ENCODE data around the gene DACT1. TPM values are rescaled to one million over a fixed set of nuclear protein-coding genes. Genes with fewer than 3 reads are reported as not detected.
A peak's percentile ranks its signal among the peaks of the same experiment; 100 is the strongest.

The DACT1 gene
- total RNA-seq, 2 donors from 2014 or later, result 11.3 to 15.1 TPM

GRCh38 chr14:58662759-58663158 is 25.0 kb downstream of the DACT1 start:
- Mint-ChIP-seq H3K4me3 (no peak overlapping the region), H3K9me3 (no peaks in the 10 kb centered on the region), H3K4me1 (ENCODE audit: low read depth) (peaks cover 58% of the 10 kb centered on the region), H3K27ac (peak overlapping the region; percentile 45), H3K36me3 (ENCODE audit: insufficient read depth in 2 of 2) (no peaks in the 10 kb centered on the region), H3K27me3 (ENCODE audit: low read depth) (no peaks in the 10 kb centered on the region)
- no peak for ATAC-seq (replicated peaks in 1 of 2)
- no peak for DNase-seq

- Mint-ChIP-seq H3K27ac (no peak overlapping the region), H3K36me3 (ENCODE audit: insufficient read depth in 2 of 2) (no peaks in the 10 kb centered on the region), H3K4me1 (ENCODE audit: low read depth) (peaks cover 62% of the 10 kb centered on the region), H3K9me3 (no peaks in the 10 kb centered on the region), H3K4me3 (no peak overlapping the region), H3K27me3 (ENCODE audit: low read depth) (peaks cover 4% of the 10 kb centered on the region)
- no peak for ATAC-seq (replicated peaks in 1 of 2)
- DNase-seq, result no peak
Observed at GRCh38 chr14:58663494-58664111, 25.8 kb downstream of the DACT1 start.

GRCh38 chr14:58665773-58666500 is 28.2 kb downstream of the DACT1 start:
- ATAC-seq (replicated peaks in 1 of 2) (peak; percentile 77 to 81), DNase-seq (peak; percentile 9 to 31)
- Mint-ChIP-seq H3K9me3 (no peaks in the 10 kb centered on the region), H3K27ac (peak overlapping the region; percentile 35), H3K4me3 (peak overlapping the region; percentile 23 to 39), H3K4me1 (ENCODE audit: low read depth) (peaks cover 62% of the 10 kb centered on the region), H3K36me3 (ENCODE audit: insufficient read depth in 2 of 2) (no peaks in the 10 kb centered on the region), H3K27me3 (ENCODE audit: low read depth) (peaks cover 7% of the 10 kb centered on the region)

GRCh38 chr14:58666737-58667136 is 29.0 kb downstream of the DACT1 start:
- H3K27ac Mint-ChIP-seq, result peak overlapping the region; percentile 21
- DNase-seq, result no peak
- H3K4me3 Mint-ChIP-seq, result peak overlapping the region; percentile 39 to 43
- no peaks in the 10 kb centered on the region for H3K9me3 Mint-ChIP-seq
- peaks cover 7% of the 10 kb centered on the region for H3K27me3 Mint-ChIP-seq (ENCODE audit: low read depth)
- H3K4me1 Mint-ChIP-seq (ENCODE audit: low read depth), result peaks cover 58% of the 10 kb centered on the region
- ATAC-seq (replicated peaks in 1 of 2), result peak; percentile 46 to 52
- H3K36me3 Mint-ChIP-seq (ENCODE audit: insufficient read depth in 2 of 2), result no peaks in the 10 kb centered on the region

- no peak for ATAC-seq (replicated peaks in 1 of 2)
- no peaks in the 10 kb centered on the region for H3K36me3 Mint-ChIP-seq (ENCODE audit: insufficient read depth in 2 of 2)
- H3K4me1 Mint-ChIP-seq (ENCODE audit: low read depth), result peaks cover 46% of the 10 kb centered on the region
- H3K27ac Mint-ChIP-seq, result no peak overlapping the region
- no peak for DNase-seq
- no peaks in the 10 kb centered on the region for H3K9me3 Mint-ChIP-seq
- peaks cover 7% of the 10 kb centered on the region for H3K27me3 Mint-ChIP-seq (ENCODE audit: low read depth)
- no peak overlapping the region for H3K4me3 Mint-ChIP-seq
Observed at GRCh38 chr14:58667900-58668299, 30.1 kb downstream of the DACT1 start.

GRCh38 chr14:58668848-58669480 is 31.2 kb downstream of the DACT1 start:
- Mint-ChIP-seq H3K36me3 (ENCODE audit: insufficient read depth in 2 of 2) (no peaks in the 10 kb centered on the region), H3K27me3 (ENCODE audit: low read depth) (peaks cover 7% of the 10 kb centered on the region), H3K4me3 (no peak overlapping the region), H3K9me3 (no peaks in the 10 kb centered on the region), H3K4me1 (ENCODE audit: low read depth) (peaks cover 36% of the 10 kb centered on the region), H3K27ac (no peak overlapping the region)
- DNase-seq (no peak), ATAC-seq (replicated peaks in 1 of 2) (no peak)

GRCh38 chr14:58669556-58670200 is 31.9 kb downstream of the DACT1 start:
- Mint-ChIP-seq H3K36me3 (ENCODE audit: insufficient read depth in 2 of 2) (no peaks in the 10 kb centered on the region), H3K27me3 (ENCODE audit: low read depth) (peaks cover 7% of the 10 kb centered on the region), H3K4me3 (no peak overlapping the region), H3K27ac (no peak overlapping the region), H3K9me3 (no peaks in the 10 kb centered on the region), H3K4me1 (ENCODE audit: low read depth) (peaks cover 31% of the 10 kb centered on the region)
- DNase-seq, result no peak
- no peak for ATAC-seq (replicated peaks in 1 of 2)

GRCh38 chr14:58671024-58671423 is 33.3 kb downstream of the DACT1 start:
- DNase-seq (no peak), ATAC-seq (replicated peaks in 1 of 2) (no peak)
- peaks cover 17% of the 10 kb centered on the region for H3K4me1 Mint-ChIP-seq (ENCODE audit: low read depth)
- H3K9me3 Mint-ChIP-seq, result no peaks in the 10 kb centered on the region
- no peak overlapping the region for H3K4me3 Mint-ChIP-seq
- peak overlapping the region; percentile 38 for H3K27ac Mint-ChIP-seq
- H3K27me3 Mint-ChIP-seq (ENCODE audit: low read depth), result peaks cover 7% of the 10 kb centered on the region
- H3K36me3 Mint-ChIP-seq (ENCODE audit: insufficient read depth in 2 of 2), result no peaks in the 10 kb centered on the region

GRCh38 chr14:58671436-58671835 is 33.7 kb downstream of the DACT1 start:
- Mint-ChIP-seq H3K9me3 (no peaks in the 10 kb centered on the region), H3K36me3 (ENCODE audit: insufficient read depth in 2 of 2) (no peaks in the 10 kb centered on the region), H3K4me1 (ENCODE audit: low read depth) (peaks cover 13% of the 10 kb centered on the region), H3K27ac (peak overlapping the region; percentile 38), H3K4me3 (no peak overlapping the region), H3K27me3 (ENCODE audit: low read depth) (peaks cover 7% of the 10 kb centered on the region)
- ATAC-seq (replicated peaks in 1 of 2), result no peak
- no peak for DNase-seq

GRCh38 chr14:58673722-58674121 is 36.0 kb downstream of the DACT1 start:
- no peaks in the 10 kb centered on the region for H3K4me1 Mint-ChIP-seq (ENCODE audit: low read depth)
- no peak overlapping the region for H3K4me3 Mint-ChIP-seq
- no peak overlapping the region for H3K27ac Mint-ChIP-seq
- DNase-seq (no peak), ATAC-seq (replicated peaks in 1 of 2) (no peak)
- no peaks in the 10 kb centered on the region for H3K36me3 Mint-ChIP-seq (ENCODE audit: insufficient read depth in 2 of 2)
- H3K27me3 Mint-ChIP-seq (ENCODE audit: low read depth), result peaks cover 6% of the 10 kb centered on the region
- no peaks in the 10 kb centered on the region for H3K9me3 Mint-ChIP-seq

GRCh38 chr14:58677001-58677400 is 39.2 kb downstream of the DACT1 start:
- Mint-ChIP-seq H3K27ac (no peak overlapping the region), H3K36me3 (ENCODE audit: insufficient read depth in 2 of 2) (no peaks in the 10 kb centered on the region), H3K9me3 (no peaks in the 10 kb centered on the region), H3K4me1 (ENCODE audit: low read depth) (no peaks in the 10 kb centered on the region), H3K4me3 (no peak overlapping the region), H3K27me3 (ENCODE audit: low read depth) (peaks cover 6% of the 10 kb centered on the region)
- ATAC-seq (replicated peaks in 1 of 2) (no peak), DNase-seq (no peak)

GRCh38 chr14:58677517-58677916 is 39.8 kb downstream of the DACT1 start:
- Mint-ChIP-seq H3K4me1 (ENCODE audit: low read depth) (no peaks in the 10 kb centered on the region), H3K36me3 (ENCODE audit: insufficient read depth in 2 of 2) (no peaks in the 10 kb centered on the region), H3K27me3 (ENCODE audit: low read depth) (peaks cover 6% of the 10 kb centered on the region), H3K9me3 (no peaks in the 10 kb centered on the region), H3K4me3 (no peak overlapping the region), H3K27ac (no peak overlapping the region)
- no peak for ATAC-seq (replicated peaks in 1 of 2)
- no peak for DNase-seq

GRCh38 chr14:58677996-58678395 is 40.2 kb downstream of the DACT1 start:
- H3K27ac Mint-ChIP-seq, result no peak overlapping the region
- H3K4me1 Mint-ChIP-seq (ENCODE audit: low read depth), result peaks cover 2% of the 10 kb centered on the region
- no peaks in the 10 kb centered on the region for H3K9me3 Mint-ChIP-seq
- DNase-seq, result no peak
- H3K36me3 Mint-ChIP-seq (ENCODE audit: insufficient read depth in 2 of 2), result no peaks in the 10 kb centered on the region
- H3K4me3 Mint-ChIP-seq, result no peak overlapping the region
- peaks cover 6% of the 10 kb centered on the region for H3K27me3 Mint-ChIP-seq (ENCODE audit: low read depth)
- no peak for ATAC-seq (replicated peaks in 1 of 2)
